Measurements from ENCODE around the gene MYLIP.

Gene MYLIP

DNA sequence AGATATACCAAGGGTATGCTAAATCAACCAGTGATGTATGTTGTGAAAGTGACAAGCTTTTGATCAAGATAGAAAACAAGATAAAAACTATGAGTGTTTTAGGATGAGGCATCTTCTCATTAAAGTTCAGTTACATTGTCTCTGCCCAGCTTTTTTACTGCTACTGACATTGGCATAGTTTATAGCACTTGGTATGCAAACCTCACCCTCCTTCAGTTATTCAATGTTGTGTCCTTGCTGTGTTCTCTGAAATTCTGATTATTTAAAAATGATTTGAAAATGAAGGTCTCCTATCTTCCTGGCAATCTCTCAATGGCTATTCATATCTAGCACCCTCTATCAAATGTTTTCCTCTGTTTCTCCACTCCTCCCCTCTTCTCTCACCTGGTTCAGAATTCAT, 6.7 kb upstream of the MYLIP start:
- FAIRE-seq (no peak), DNase-seq (ENCODE audit: insufficient read length, low spot score) (no peak)
- TF ChIP-seq, protein P1, sequence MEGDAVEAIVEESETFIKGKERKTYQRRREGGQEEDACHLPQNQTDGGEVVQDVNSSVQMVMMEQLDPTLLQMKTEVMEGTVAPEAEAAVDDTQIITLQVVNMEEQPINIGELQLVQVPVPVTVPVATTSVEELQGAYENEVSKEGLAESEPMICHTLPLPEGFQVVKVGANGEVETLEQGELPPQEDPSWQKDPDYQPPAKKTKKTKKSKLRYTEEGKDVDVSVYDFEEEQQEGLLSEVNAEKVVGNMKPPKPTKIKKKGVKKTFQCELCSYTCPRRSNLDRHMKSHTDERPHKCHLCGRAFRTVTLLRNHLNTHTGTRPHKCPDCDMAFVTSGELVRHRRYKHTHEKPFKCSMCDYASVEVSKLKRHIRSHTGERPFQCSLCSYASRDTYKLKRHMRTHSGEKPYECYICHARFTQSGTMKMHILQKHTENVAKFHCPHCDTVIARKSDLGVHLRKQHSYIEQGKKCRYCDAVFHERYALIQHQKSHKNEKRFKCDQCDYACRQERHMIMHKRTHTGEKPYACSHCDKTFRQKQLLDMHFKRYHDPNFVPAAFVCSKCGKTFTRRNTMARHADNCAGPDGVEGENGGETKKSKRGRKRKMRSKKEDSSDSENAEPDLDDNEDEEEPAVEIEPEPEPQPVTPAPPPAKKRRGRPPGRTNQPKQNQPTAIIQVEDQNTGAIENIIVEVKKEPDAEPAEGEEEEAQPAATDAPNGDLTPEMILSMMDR (IDR thresholded peaks at IDR 0.05; ENCODE audit: insufficient read depth, missing control alignments) = no peak

DNA sequence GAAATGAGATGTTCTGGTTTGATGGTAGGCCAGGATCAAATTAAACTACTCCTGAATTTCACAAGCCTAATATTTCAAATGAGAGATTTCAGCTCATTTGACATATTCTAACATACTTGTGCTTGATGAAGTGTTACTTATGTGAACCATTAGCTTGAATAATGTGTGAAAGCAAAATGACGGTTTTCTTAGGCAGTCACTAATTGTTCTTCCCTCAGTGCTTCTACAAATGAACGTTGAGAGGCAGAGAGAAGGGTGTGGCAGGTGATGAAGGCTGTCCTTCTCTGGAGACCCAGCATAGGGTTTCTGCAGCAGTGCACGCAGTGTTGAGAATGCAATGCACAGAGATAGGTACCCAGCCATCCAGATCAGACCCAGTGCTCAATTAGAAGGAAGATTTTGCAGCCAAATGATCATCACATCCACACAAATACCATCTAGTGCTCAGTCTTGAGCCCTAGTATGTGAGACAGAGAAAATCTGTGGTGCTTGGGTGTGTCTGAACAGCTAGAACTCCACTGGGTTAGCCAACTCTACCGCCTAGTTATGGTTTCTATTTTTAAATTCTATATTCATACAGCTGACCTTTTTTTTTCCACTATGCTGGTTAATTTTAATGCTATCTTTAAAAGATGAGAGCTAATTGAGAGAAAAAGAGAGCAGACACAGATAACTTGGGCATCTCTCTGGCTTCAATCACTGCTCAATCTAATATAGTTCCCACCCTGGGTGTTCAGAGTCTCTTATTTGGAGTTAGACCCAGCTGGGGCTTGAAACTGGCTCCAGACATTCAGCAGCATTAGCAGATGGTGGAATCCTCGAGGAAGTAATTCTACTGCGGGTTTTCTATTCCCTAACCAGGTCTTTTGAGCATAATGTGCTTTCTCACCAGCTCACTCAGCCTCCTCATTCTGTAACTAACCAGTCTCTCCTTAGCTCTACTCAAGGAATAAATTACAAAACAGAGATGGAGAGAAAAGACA, 4.4 kb upstream of the MYLIP start:
- DNase-seq (ENCODE audit: insufficient read length, low spot score) (no peak), FAIRE-seq (no peak)
- TF ChIP-seq, protein P1 (IDR thresholded peaks at IDR 0.05; ENCODE audit: insufficient read depth, missing control alignments) = no peak

DNA sequence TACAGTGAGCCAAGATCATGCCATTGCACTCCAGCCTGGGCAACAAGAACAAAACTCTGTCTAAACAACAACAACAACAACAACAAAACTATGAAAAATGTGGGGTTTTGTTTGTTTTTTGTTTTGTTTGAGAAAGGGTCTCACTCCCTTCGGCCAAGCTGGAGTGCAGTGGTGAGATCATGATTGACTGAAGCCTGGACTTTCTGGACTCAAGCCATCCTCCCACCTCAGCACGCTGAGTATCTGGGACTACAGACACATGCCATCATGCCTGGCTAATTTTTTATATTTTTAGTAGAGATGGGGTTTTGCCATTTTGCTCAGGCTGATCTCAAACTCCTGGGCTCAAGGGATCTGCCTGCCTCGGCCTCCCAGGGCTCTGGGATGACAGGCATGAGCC, 2.8 kb upstream of the MYLIP start:
- DNase-seq (ENCODE audit: insufficient read length, low spot score) (no peak), FAIRE-seq (no peak)
- TF ChIP-seq, protein P1 (IDR thresholded peaks at IDR 0.05; ENCODE audit: insufficient read depth, missing control alignments) = no peak

DNA sequence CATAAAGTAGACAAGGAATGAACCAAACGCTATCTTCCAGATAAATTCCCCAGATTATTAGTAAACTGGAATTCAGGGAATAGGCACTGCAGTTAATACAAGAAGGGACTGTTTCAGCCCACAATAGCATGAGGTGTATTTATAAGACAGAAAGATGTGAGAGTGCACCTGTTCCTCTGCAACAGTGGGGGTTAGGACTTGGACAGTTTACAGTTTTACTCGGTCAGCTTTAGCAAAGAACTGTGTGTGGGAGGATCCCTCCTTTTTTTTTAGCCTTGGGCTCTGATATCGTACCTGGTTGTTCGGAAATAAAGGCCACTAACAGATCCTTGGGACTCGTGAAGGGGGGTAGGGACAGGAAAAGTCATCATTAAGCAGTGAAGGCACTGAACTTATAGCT, 2.0 kb upstream of the MYLIP start:
- no peak for DNase-seq (ENCODE audit: insufficient read length, low spot score)
- TF ChIP-seq, protein P1 (IDR thresholded peaks at IDR 0.05; ENCODE audit: insufficient read depth, missing control alignments) = no peak
- no peak for FAIRE-seq

DNA sequence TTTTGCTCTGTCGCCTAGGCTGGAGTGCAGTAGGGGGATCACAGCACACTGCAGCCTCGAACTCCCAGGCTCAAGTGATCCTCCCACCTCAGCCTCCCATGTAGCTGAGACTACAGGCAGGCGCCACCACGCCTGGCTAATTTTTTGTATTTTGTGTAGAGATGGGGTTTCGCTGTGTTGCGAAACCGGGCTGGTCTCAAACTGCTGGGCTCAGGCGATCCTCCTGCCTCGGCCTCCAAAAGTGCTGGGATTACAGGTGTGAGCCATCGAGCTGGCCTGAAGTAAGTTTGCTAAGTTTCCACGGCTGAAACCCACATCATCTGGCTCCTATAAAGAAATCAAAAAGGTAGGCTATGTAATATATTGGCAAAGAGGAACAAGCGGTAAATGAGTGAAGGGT, 1.4 kb upstream of the MYLIP start:
- DNase-seq (ENCODE audit: insufficient read length, low spot score) = no peak
- FAIRE-seq = no peak
- TF ChIP-seq, protein P1 (IDR thresholded peaks at IDR 0.05; ENCODE audit: insufficient read depth, missing control alignments) = no peak

DNA sequence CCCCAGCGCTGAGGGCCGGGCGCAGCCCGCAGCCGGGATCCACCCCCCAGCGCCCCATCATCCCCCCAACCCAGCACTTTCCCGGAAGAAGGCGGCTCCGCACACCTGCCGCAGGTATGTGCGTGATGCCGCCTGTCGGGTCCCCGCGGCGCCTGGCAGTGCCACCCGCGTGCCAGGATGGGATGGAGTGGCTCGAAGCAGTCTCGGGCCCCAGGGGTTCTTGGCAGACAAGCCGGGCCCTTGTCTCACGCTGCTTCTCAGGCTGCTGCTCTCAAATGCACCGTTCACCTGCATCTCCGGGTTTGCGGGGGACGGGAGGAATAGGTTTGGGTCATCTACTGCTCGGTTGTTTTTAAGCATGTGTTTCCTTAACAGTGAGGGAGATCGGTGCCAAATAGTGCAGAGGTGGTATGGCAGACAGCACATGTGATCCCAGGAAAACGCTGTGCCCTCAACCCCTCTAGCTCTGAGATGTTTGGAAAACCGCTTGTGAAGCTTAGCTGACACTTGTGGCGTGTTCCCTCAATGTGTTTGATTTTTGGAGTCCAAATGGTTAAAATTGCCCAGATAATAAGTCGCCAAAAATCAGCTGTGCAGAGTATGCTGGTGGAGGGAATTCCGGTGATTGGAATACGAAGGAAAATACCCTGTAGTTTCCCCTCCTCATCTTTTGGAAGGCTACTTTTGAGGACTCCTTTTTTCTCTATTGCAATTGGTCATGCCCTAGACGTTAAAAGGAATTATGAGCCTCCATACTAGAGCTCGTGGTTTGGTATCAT, 926 bp downstream of the MYLIP start:
- FAIRE-seq (no peak), DNase-seq (ENCODE audit: insufficient read length, low spot score) (no peak)
- TF ChIP-seq, protein P1 (IDR thresholded peaks at IDR 0.05; ENCODE audit: insufficient read depth, missing control alignments) = no peak

Measured in D721Med (cell line).